ENCODE data around the gene ST6GALNAC6.

ST6GALNAC6 gene

DNA sequence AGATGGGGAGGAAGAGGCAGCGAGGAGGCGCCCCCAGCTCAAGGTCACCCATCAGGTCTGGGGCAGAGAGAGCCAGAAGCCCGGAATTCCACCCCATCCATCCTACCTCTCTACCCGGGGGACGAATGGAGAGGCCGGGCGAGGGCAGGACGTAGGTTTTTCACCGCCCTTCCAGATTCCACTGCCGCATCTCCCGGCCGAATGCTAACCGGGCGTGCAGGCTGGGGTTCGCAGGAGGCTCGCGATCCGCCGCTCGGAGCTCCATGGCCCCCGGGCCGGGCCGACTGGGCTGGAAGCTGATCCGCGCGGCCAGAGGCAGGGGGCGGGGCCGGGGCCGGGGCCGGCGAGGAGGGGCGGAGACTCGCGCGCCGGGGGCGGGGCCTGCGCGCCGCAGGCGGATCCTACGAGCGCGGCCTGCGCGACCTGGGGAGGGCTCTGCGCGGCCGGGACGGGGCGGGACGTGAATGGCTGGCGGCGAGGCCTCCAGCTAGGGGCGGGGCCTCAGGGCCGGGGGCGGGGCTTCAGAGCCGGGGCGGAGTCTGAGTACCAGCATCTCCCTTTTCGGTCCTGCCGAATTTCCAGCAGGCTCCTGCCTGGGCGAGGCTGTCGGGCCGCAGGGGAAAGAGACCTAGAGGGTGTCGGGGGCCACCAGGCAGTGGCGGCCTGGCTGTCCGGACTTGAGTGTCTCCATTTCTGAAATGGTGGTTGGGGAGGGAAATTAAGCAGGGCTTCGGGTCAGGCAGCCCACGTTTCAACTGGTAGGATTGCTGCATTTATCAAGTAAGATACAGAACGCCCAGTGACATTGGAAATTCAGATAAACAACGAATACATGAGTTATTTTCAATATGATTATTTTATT is 17.5 kb upstream of the ST6GALNAC6 start, which contains the start of gene ST6GALNAC4:
ST6GALNAC4 (minus strand) TSS at position 322 of the 862 bp plus-strand sequence. CDS start 622 bp downstream, outside the sequence.
- peak; percentile 88 for DNase-seq

DNA sequence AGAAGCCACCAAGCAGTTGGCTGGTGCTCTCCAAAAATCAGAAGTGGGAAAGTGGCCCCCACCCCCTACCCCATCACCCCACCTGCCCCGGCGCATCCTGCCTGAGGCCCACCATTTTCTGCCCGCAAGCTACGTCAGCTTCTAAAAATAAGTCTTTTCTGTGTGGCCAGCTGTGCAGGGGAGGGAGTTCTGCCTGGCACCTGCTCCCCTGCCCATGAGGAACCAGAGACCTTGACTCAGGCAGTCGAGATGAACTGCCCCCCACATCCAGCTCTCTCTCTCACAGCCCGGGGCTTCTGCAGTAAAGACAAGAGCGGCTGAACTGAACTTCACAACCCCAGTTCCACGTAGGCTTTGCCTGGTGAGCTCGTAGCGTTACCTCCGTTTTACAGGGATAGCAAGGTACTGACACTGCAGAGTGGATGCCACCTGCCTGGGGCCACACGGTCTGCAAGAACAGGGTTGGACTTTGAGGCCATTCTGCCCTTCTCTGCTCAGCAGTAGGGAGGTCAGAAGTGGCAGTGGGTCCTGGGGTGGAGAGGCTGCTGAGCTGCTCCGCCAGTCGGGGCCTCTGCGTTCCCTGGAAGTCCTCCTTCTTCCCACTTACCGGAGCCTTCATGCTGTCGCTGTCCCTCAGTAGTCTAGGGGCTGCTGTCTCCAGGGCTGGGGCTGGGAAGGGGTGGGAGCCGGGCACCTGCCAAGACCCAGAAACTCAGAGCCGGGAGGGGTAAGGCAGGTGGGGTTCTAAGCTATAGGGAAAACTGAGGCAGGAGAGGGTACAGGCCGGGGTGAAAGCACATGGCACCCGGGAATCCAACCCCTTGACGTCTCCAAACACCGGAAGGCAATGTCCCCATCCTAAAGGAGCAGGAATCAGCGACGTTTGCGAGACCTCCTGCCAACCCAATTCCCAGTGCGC is 16.7 kb upstream of the ST6GALNAC6 start:
- DNase-seq = no peak

DNA sequence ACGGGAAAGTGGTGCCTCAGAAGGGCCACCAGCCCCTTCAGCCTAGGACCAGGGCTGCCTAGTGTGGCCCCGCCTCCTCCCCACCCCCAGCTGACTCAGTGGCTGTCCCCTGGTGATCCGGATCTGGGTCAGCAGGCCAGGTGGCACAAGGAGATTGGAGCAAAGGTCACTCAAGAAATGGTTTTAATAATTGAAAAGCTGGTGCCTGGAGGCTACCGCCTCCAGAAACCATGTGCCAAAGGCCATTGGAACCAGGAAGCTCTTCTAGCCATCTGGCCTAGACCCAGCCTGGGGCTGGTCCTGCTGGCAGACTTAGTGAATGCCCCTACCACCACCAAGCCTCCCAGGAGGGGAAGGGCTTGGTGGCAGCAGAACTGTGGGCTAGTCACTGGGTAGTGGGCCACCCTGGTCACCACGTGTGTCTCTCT is 15.9 kb upstream of the ST6GALNAC6 start:
- no peak for DNase-seq

DNA sequence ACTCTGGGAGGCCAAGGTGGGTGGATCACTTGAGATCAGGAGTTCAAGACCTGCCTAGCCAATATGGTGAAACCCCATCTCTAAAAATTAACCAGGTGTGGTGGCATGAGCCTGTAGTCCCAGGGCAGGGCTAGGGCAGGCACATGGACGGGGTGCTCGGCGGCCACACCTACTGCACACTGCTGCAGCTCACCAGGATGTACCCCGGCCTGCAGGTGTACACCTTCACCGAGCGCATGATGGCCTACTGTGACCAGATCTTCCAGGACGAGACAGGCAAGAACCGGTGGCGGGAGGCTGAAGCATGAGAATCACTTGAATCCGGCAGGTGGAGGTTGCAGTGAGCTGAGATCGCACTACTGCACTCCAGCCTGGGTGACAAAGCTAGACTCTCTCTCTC is 14.3 kb upstream of the ST6GALNAC6 start:
- no peak for DNase-seq

DNA sequence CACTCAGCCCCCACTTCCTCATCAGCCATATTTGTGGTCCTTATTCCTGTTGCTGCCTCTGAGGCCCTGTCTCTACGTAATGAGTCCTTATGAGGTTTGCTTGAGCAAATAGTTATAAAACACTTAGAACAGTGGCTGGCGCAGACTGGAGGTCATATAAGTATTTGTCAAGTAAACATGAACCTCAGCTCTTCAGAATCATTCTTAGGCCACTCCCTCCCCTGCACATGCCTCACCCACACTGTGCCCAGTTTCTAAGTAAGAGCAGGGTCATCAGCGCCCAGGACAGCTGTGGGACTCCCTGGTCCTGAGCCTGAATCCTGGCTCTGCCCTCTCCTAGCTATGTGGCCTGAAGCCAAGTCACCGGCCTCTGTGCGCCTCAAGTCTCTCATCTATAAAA is 13.5 kb upstream of the ST6GALNAC6 start:
- no peak for DNase-seq

DNA sequence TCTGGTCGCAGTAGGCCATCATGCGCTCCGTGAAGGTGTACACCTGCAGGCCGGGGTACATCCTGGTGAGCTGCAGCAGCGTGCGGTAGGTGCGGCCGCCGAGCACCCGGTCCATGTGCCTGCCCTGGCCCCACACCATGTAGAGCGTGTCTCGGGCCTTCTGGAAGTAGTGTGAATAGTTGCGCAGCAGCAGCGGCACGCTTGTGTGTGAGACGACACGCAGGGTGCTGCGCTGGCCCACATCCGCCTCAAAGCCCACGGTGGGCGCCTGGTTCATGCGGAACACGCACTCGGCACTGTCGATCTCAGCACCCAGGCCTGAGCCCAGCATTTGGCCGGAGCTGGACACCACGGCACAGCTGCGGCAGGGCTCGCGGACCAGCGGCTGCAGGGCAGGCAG is 12.9 kb upstream of the ST6GALNAC6 start:
- no peak for DNase-seq

DNA sequence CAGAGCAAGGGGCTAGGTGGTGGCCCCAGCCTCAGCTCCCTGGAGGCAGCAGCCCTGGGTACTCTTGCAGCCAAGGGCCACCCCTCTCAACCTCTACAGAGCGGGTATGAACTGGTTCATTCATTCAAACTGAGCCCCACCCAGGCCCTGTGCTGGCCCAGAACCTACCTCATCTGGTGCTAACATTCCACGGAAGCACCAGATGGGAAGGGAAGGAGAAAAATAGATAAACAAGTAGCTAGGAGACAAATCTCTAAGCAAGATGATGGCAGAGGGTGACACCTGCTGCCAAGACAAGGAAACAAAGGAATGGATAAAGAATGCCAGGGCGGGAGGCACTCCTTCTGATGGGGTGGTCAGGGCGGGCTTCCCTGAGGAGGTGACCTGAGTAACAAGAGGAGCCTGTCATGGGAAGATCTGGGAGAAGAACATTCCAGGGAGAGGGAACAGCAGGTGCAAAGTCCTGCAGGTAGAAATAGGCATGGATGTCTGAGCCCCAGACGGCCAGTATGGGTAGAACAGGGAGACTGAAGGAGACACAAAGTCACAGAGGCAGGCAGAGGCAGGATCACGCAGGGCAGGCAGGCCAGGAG is 11.3 kb upstream of the ST6GALNAC6 start:
- DNase-seq = no peak

DNA sequence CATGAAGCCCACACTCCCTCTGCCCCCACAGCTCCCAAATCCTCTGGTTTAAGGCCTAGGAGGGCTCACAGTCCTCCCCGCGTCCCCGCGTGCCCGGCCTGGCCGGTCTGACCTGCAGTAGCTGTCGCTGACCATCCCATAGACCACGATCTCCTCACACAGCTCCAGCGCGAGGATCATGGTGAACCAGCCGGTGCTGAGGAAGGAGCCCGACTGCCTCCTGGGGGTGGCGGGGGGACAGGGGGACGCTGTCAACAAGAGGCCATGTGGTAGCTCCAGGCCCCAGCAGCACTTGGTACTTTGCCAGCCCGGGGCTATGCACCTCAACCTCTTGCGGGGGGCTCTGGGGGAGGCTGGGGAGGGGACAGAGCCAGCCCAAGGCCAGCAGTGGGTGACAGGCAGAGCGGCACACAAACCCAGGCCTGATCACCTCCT is 10.5 kb upstream of the ST6GALNAC6 start:
- no peak for DNase-seq

DNA sequence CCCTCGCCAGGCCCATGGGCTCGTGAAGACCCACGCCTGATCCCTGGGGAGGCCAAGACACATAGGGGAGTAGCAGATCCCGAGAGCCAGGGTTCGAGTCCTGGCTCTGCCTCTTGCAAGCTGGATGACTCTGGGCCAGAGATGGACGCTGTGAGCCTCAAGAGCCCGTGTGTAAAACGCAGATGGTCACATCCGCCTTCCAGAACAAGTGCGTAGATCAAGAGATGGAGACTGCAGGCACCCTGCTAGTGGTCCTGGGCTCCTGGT is 9.2 kb upstream of the ST6GALNAC6 start:
- DNase-seq = no peak

DNA sequence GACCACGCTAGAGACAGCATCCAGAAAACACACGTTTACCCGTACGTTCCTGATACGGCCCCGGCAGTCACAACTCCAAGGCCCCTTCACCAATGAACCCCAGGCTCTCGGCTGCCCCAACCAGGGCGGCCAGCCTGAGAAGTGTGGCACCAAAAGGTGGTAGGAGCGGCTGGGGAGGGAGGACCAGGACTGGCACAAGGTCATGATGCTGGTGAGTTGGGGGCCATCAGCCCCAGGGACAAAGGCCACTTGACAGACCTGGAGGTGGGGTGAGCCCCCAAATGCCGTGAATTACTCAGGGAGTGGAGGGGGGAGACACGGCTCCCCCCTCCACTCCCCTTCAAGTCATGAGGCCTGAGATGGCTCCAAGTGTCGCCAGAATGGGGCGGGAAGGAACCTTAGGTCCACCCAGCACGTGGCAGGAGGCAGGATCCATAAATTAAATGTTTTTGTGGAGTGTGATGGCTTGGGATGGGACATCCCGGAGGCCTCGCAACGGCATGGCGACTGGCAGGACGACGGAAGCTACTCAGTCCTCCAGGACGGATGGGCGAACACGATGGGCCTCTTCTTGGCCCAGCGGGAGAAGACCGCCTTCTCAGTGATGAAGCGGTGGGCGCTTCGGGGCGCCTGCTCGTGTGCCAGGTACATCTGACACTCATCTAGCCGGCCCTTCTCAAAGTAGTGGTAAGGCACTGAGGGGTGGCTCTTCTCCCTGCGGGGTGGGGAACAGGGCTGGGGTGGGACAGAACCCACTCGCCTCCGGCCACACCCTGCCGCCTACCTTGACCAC is 8.7 kb upstream of the ST6GALNAC6 start:
- DNase-seq = no peak

DNA sequence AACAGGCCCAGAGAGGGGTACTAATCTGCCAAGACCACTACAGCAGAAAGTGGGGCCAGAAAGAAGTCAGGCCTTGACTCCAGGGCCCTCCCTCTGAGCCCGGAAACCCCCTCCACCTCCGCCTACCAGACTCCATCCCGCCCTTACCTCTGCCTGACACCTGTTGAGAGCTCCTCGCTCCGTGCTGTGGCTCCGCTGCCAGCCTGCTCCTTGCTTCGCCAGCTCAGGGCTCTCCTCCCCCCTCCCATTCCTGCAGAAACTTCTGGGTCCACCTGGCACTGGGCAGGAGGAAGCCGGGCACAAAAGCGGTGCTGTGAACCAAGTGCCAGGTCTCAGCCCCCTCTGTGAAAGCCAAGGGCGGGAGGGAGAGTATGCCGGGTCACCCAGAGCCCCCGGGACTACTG is 6.4 kb upstream of the ST6GALNAC6 start:
- no peak for DNase-seq

DNA sequence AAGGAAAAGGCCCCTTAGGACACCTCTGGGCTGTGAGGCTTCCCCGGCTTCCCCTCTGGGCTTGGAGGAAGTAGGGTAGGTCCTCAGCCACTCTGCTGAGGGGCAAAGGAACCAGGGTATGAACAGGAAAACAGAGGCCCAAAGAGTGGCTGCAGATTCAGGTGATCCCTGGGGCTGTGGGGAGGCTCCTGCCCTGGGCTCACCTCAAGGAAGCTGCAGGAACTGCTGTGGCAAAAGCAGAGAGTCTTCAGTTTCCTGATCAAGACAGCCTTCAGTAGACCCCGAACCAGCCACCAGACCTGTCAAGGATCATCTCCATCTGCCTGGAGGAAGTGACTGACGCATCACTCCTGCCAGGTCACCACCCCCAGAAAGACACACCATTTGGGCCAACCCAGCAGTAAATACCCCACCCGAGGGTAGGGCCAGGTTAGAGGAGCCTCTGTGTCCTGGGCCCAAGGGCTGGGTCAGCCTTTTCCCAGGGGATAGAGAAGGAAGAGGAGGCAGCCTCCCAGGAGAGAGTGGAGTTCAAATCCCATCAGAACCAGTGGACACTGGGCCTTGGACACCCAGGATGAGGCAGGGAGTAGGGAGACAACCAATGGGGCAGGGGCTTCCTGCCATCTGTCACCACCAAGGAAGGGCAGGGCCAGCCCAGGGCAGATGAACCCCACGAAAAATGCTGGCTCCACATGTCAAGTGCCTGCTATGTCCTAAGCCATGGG is 5.8 kb upstream of the ST6GALNAC6 start:
- no peak for DNase-seq

DNA sequence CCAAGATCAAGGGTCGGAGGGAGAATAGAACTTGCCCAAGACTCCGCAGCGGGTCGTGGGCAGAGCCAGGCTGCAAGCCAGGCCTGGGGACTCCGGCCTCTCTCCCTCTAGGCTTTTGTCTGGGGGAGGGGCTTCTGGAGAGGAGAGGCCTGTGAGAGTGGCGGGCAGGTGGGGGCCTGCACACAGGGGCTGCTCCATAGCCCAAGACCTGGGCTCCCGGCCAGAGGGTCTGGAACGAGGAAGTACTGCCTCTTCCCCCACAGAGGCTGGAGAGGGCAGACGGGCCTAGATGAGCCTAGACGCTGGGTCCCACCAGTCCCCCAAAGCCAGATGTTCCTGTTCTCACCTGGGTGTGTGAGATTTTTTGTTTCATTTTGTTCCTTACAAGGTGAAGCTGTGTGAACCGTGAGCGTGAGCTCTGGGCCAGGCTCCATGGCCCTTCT is 5.2 kb upstream of the ST6GALNAC6 start:
- no peak for DNase-seq

DNA sequence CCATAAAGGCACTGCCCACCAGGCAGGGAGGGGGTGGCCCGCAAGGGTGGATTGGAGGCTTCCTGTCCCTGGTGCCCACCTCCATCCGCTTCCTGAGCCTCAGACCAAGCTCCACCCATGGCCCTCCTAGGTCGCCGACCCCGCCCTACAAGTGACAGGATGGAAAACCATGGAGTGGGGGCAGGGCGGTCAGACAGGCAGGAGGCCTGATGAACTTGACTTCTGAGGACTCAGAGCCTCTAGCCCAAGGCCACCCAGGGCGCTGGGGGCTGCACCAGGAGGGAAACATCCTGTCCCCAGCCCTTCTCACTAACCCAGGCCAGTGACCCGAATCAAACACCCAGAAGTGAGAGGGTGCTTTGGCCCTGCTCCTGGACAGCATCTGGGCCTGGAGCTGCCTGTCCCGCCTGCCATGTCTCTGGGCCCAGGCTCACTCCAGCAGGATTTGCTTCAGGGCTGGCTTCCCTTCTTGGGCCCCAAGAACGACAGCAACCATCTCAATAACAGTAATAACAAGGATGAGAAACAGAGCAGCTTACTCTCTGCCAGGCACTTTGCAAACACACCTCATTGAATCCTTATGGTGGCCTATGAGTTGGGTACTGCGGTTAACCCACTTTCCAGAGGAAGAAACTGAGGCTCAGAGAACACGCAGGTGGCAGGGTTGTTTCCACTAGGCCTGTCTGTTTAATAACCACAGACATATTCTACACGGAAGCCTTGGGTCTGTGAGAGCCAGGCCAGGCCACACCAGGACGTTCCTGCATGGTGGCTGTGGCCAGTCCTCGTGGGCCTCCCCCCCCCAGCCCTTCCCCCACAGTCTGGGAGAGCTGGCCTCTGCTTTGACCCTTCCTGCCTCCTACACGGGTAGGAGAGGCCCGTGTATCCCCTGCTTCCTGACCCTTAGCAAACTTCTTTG is 4.4 kb upstream of the ST6GALNAC6 start:
- peak; percentile 64 for DNase-seq

DNA sequence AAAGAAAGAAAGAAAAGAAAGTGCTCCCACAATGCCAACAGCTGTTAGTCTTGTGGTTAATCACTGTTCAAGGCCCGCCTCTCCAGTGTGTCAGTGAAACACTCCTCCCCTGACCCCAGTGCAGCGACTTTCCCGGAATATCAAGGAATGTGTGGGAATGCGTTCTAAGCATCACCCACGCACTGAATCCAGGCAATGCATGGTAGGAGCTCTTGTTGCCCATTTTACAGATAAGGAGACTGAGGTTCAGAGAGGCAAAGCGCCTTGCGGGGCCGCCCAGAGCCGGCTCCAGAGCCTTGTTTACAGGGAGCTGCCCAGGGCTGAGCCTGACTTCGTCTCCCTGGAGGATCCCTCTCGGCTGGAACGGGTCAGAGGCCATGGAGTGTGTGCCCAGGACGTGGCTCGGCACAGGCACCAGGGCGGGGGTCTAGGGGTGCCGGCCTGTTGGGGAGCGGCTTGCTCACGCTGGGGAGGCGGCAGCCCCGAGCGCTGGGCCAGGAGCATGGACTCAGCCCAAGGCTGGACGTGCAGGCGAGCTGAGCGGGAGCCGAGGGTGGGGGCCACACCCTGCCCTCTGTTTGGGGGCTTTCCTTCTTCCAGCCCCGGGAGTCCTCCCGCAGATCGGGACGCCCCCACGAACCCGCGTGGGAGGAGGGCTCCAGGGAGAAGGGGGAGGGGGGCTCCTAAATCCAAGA is 823 bp downstream of the ST6GALNAC6 start:
- peak; percentile 87 for DNase-seq

DNA sequence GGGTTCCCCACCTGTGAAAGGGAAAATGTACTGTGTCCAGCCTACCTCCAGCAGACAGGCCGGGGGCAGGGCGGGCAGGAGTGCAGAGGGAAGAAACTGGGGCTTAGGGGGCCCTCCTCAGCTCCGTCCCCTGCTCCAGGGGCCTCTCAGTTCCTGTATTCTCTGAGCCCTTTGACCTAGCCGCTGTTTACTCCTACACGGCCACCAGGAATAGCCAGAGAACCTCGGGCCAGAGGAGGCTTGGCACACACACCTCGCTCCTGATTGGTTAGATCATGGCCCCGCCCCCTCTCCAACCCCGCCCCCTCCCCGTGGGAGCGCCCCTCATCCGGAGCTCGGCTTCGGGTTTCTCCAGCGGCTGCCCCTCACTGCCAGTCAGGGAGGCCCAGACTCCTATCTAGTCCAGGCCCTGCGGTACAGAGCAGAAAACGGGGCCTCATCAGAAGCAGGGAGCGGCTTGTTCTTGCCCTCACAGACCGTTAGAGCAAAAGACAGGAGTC is 2.2 kb downstream of the ST6GALNAC6 start:
- DNase-seq = peak; percentile 55

DNA sequence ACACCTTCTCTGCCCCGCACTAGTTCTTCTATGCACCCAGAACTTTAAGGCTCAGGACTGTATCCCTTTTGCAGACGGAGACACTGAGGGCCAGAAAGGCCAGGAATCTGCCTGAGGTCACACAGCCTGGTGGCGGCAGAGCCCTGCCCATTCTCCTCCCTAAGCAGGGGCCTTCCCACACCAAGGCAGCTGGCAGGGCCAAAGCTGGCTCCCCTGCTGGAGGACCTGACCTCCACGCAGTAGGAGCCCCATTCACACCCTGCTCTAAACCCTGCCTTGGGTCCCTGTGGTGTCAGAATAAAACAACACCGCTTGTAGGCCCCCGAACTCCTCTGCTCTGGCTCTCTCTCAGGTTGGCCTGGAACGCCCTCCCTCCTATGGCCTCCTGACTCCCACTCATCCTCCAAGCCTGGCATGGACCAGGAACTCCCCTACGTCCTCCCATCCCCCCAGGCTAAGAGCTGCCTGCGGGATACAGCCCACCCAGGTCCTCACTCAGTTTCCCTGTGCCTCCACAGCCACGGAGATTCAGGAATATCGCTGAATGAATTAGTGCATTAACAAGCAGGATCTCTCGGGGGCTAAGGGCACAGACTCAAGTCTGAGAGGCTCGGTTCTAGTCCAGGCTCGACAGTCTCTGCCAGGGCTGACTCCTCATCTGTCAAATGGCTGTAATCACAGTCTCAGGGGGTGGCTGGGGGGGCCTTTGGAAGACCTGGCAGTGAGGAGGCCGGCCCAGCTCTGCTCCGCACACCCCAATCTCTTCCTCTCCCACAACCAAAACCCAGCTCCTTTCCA is 2.8 kb downstream of the ST6GALNAC6 start:
- DNase-seq = no peak

DNA sequence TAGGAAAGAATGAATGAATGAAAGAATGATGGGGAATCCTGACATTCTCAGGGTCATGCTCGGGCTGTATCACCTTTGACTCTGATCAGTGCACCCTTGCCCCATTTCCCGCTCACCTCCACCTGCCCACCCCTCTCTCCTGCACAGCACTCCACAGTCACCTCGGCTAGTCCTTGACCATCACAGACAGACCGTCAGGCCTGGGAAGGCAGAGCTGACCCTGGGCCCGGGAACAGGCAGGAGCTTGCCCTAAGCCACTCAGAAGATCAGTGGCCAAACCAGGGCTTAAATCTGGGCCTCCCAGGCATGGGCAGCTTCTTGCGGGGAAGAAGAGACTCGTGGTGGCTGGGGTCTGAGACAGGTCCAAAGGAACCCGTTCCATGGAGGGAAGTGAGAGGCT is 3.6 kb downstream of the ST6GALNAC6 start:
- no peak for DNase-seq

DNA sequence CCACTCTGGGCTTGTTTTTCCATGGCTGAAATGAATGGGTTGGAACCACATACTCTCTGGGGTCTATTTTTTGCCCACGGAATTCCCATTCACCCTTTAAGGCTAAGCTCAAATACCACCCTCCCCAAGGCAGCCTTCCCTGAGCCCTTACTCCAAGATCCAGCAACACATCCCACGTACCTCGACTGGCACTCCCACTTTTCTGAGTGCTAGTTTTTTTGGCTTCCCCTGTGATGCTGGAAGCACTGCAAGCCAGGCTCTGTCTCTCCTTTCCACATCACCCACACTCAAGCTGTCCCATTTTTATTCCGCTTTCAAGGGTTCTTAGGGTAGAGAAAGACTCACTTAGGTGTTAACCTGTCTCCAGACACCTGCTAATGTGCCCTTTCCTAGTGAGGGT is 6.0 kb downstream of the ST6GALNAC6 start:
- DNase-seq = no peak

Measured in fibroblast of skin of back (primary cell).